Hepatocyte (in vitro differentiated cells): ENCODE data around the gene RNF130. TPM values are rescaled to one million over a fixed set of nuclear protein-coding genes. Genes with fewer than 3 reads are reported as not detected.

Source experiments
- DNase-seq: peaks from one replicate; pipeline ENCODE4 v3.0.0-alpha.2; 2016; ENCODE audit warnings: low spot score
- H2AFZ ChIP-seq: fragments of 200-600 bp; sonication (generic); 2 replicates; pipeline ENCODE4 v1.6.0; 2016; ENCODE audit warnings: antibody characterized with exemption, mild to moderate bottlenecking
- H3K27ac ChIP-seq: fragments of 200-600 bp; sonication (generic); 2 replicates; pipeline ENCODE4 v1.5.1; 2016; ENCODE audit warnings: mild to moderate bottlenecking
- H3K27me3 ChIP-seq: fragments of 200-600 bp; sonication (generic); 2 replicates; pipeline ENCODE4 v1.6.1; 2016
- H3K36me3 ChIP-seq: fragments of 200-600 bp; sonication (generic); replicated peaks from 2 replicates; pipeline ENCODE4 v1.5.1; 2016; ENCODE audit warnings: low read depth; ENCODE audit not compliant: insufficient read depth
- H3K4me1 ChIP-seq: fragments of 200-600 bp; sonication (generic); 2 replicates; pipeline ENCODE4 v1.5.1; 2016; ENCODE audit warnings: mild to moderate bottlenecking, moderate library complexity; ENCODE audit not compliant: insufficient read depth
- H3K4me2 ChIP-seq: fragments of 200-600 bp; sonication (generic); 2 replicates; pipeline ENCODE4 v1.6.0; 2016
- H3K4me3 ChIP-seq: fragments of 200-600 bp; sonication (generic); 2 replicates; pipeline ENCODE4 v1.5.1; 2016; ENCODE audit warnings: mild to moderate bottlenecking
- H3K79me2 ChIP-seq: fragments of 200-600 bp; sonication (generic); 2 replicates; pipeline ENCODE4 v1.6.0; 2017; ENCODE audit warnings: mild to moderate bottlenecking
- H3K9me2 ChIP-seq: fragments of 200-600 bp; sonication (generic); replicated peaks from 2 replicates; pipeline ENCODE4 v1.6.0; 2017; ENCODE audit warnings: mild to moderate bottlenecking; ENCODE audit not compliant: insufficient read depth
- H3K9me3 ChIP-seq: fragments of 200-600 bp; sonication (generic); 2 replicates; pipeline ENCODE4 v1.5.1; 2016; ENCODE audit warnings: low read depth, mild to moderate bottlenecking
- H4K20me1 ChIP-seq: fragments of 200-600 bp; sonication (generic); 2 replicates; pipeline ENCODE4 v1.6.0; 2016; ENCODE audit warnings: mild to moderate bottlenecking; ENCODE audit not compliant: insufficient read depth, poor library complexity, severe bottlenecking
- EZH2 ChIP-seq: fragments of 200-600 bp; sonication (generic); IDR thresholded peaks from 2 replicates; pipeline ENCODE4 v1.6.1; 2016; ENCODE audit warnings: antibody characterized with exemption, mild to moderate bottlenecking, borderline replicate concordance
- EZH2phosphoT487 ChIP-seq: fragments of 200-600 bp; sonication (generic); IDR thresholded peaks from one replicate; pipeline ENCODE4 v1.6.1; 2018; ENCODE audit warnings: antibody characterized with exemption, mild to moderate bottlenecking, low read depth, moderate library complexity; ENCODE audit not compliant: unreplicated experiment, severe bottlenecking
- WGBS: methylation state at CpG from one replicate; pipeline ENCODE4 v1.1.6; 2016; ENCODE audit warnings: low lambda C conversion rate; ENCODE audit errors: missing lambda C conversion rate; 5-methylcytosine and 5-hydroxymethylcytosine counted together
- polyA plus RNA-seq: library from polyadenylated mRNA; unstranded; fragments of >200 nt; fragmentation: Nextera tagmentation; extraction: Ambion mirVana; gene quantifications from 2 replicates; pipeline ENCODE4 v1.2.1, GENCODE V29; 2016
- total RNA-seq: library from RNA; depleted of rRNA; stranded (reverse); fragments of >200 nt; gene quantifications from 2 replicates; pipeline ENCODE4 v1.2.3, GENCODE V29; 2014
- TF ChIP-seq, protein P1 (sequence below): fragments of 200-600 bp; sonication (generic); IDR thresholded peaks from 2 replicates; pipeline ENCODE4 v1.5.1; 2016; ENCODE audit warnings: antibody characterized with exemption, mild to moderate bottlenecking; ENCODE audit not compliant: poor library complexity

The RNF130 gene
- total and polyA plus RNA-seq, 2 experiments from 2014 or later: 42.4 to 64.9 TPM

DNA sequence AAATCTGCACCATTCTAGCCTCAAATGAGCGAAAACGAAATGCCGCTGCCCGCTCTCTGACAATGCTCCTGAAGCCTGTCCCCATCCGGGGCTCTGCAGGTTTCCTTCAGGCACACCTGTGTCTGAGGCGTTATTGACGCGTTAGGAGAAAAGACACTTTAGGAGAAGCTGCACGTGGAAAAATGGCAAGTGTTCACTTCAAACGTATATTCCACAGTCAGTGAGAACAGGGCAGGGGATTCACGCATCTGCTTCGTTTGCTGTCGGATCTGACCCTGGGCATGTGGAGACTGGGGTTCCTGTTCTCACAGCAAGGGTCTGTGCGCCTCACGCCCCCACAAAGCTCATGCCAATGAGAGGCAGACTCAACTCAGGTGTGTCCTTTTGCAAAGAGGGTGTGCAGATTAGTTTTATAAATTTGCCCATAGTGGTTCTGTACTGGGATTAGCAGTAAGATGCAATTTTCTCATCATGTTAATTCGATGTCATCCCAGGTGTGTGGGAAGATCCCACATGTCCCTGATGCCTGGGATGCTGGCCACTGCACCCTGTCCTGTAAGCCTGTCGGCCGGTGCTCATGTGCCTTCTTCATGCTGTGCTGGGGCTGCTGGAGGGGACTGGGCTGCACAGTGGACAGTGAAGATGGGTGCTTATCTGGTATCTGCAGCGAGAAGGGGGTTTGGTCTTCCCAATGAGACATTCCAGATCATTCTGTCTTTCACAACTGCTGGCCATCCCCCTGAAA, 152.6 kb downstream of the RNF130 start:
- Histone ChIP-seq H4K20me1 (no peaks in the 10 kb centered on the region), H3K4me3 (no peak overlapping the region), H2AFZ (no peak overlapping the region), H3K4me2 (no peak overlapping the region), H3K27me3 (no peaks in the 10 kb centered on the region), H3K4me1 (no peaks in the 10 kb centered on the region), H3K9me3 (no peaks in the 10 kb centered on the region), H3K27ac (no peak overlapping the region), H3K9me2 (no peaks in the 10 kb centered on the region), H3K36me3 (no peaks in the 10 kb centered on the region), H3K79me2 (no peaks in the 10 kb centered on the region)
- no peak for DNase-seq
- TF ChIP-seq, protein P1, sequence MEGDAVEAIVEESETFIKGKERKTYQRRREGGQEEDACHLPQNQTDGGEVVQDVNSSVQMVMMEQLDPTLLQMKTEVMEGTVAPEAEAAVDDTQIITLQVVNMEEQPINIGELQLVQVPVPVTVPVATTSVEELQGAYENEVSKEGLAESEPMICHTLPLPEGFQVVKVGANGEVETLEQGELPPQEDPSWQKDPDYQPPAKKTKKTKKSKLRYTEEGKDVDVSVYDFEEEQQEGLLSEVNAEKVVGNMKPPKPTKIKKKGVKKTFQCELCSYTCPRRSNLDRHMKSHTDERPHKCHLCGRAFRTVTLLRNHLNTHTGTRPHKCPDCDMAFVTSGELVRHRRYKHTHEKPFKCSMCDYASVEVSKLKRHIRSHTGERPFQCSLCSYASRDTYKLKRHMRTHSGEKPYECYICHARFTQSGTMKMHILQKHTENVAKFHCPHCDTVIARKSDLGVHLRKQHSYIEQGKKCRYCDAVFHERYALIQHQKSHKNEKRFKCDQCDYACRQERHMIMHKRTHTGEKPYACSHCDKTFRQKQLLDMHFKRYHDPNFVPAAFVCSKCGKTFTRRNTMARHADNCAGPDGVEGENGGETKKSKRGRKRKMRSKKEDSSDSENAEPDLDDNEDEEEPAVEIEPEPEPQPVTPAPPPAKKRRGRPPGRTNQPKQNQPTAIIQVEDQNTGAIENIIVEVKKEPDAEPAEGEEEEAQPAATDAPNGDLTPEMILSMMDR: no peak
- TF ChIP-seq EZH2phosphoT487 (no peak), EZH2 (no peak)
- WGBS: 91% methylated on average over 19 of the region's 19 CpGs

DNA sequence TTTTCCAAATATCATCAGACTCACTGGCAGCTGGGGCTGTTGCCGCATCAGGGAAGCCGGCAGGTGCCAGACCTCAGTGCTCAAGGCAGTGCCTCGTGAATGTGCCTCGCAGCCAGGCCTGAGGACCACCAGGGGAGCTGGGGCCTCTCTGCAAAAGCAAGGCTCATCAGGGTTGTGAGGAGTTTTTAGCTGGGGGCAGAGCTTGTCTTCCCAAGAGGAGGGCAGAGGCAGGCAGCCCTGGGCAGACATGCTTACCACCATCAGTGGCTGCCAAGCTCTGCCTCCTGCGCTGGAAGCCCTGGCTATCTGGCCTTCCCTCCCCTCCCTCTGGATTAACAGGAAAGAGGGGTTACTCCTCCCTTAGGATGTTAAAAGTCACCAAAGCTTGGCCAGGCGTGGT, 155.0 kb downstream of the RNF130 start:
- 62% methylated on average over 6 of the region's 6 CpGs for WGBS
- TF ChIP-seq EZH2phosphoT487: no peak
- TF ChIP-seq, protein P1: no peak
- TF ChIP-seq EZH2: no peak
- no peaks in the 10 kb centered on the region for H3K9me2 ChIP-seq

DNA sequence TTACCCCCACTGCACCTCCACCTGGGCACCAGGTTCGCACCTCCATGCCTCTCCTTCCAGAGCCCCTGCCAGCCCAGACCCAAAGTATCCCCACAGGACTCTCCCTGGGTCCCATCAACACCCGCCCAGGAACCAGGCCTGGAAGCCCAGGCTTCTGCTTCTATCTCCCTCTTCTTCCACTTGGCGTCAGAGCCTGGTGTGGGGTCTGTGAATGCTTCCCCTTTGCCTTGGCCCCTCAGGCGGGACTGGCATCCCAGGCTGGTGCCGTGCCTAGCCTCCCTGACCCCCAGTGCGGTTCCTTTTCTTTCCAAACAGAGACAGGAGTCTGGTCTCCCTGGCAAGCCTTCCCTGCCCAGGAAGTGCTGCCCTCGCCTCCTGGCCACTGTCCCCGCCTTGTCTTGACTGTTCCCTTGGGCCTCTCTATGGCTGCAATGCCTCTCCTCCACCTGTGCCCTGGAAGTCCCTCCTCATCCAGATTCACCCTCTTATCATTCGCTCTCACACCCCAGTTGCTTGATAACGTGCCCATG, 156.1 kb downstream of the RNF130 start:
- WGBS: 92% methylated on average over 10 of the region's 10 CpGs
- Histone ChIP-seq H3K79me2 (no peaks in the 10 kb centered on the region), H3K36me3 (no peaks in the 10 kb centered on the region), H3K4me1 (no peaks in the 10 kb centered on the region), H3K9me3 (no peaks in the 10 kb centered on the region), H3K9me2 (no peaks in the 10 kb centered on the region), H4K20me1 (no peaks in the 10 kb centered on the region), H2AFZ (no peak overlapping the region), H3K4me2 (no peak overlapping the region), H3K27me3 (no peaks in the 10 kb centered on the region), H3K27ac (no peak overlapping the region), H3K4me3 (no peak overlapping the region)
- TF ChIP-seq EZH2phosphoT487 (no peak), EZH2 (no peak)
- TF ChIP-seq, protein P1: no peak
- no peak for DNase-seq

More for the DNA sequence above, 155.0 kb downstream of the RNF130 start:
- H3K4me2 ChIP-seq: peak overlapping the region; percentile 29
- H3K4me1 ChIP-seq: no peaks in the 10 kb centered on the region
- no peak overlapping the region for H2AFZ ChIP-seq
- no peak overlapping the region for H3K27ac ChIP-seq
- no peaks in the 10 kb centered on the region for H3K36me3 ChIP-seq
- no peaks in the 10 kb centered on the region for H3K27me3 ChIP-seq
- no peak overlapping the region for H3K4me3 ChIP-seq
- no peaks in the 10 kb centered on the region for H4K20me1 ChIP-seq
- no peak for DNase-seq
- no peaks in the 10 kb centered on the region for H3K79me2 ChIP-seq
- H3K9me3 ChIP-seq: no peaks in the 10 kb centered on the region
